NCI-H526 treated with DMSO at 0.1 percent for 48 hours (cell line): ENCODE measurements around the gene DLX5.

Experiments
- DNase-seq: peaks from one replicate; lab custom pipeline; 2025; lab: John Stamatoyannopoulos, UW

Gene DLX5

GRCh38 chr7:97005183-97006054 is 19.2 kb downstream of the DLX5 start, which contains the start of gene DLX6:
Gene DLX6, plus strand, starts transcription at chr7:97005553. Its CDS starts 425 bp downstream, at chr7:97005978.
- DNase-seq: peak; percentile 82

GRCh38 chr7:97004247-97005182 is 20.1 kb downstream of the DLX5 start:
- peak; percentile 71 for DNase-seq

- DNase-seq: peak; percentile 31
Observed at GRCh38 chr7:97003262-97004246, 21.1 kb downstream of the DLX5 start.

- DNase-seq: peak; percentile 40
Observed at GRCh38 chr7:97002555-97003261, 21.9 kb downstream of the DLX5 start.

- no peak for DNase-seq
Observed at GRCh38 chr7:97001656-97002554, 22.7 kb downstream of the DLX5 start.

- no peak for DNase-seq
Observed at GRCh38 chr7:97001221-97001620, 23.4 kb downstream of the DLX5 start.

- DNase-seq: no peak
Observed at GRCh38 chr7:96998744-96999143, 25.9 kb downstream of the DLX5 start.

- no peak for DNase-seq
Observed at GRCh38 chr7:96998333-96998732, 26.3 kb downstream of the DLX5 start.

GRCh38 chr7:96997512-96998032 is 27.1 kb downstream of the DLX5 start:
- DNase-seq: no peak

GRCh38 chr7:96996958-96997511 is 27.6 kb downstream of the DLX5 start:
- DNase-seq: no peak

- DNase-seq: peak; percentile 35
Observed at GRCh38 chr7:96996111-96996957, 28.3 kb downstream of the DLX5 start.

GRCh38 chr7:96995406-96996110 is 29.1 kb downstream of the DLX5 start:
- DNase-seq: no peak

GRCh38 chr7:96993980-96994379 is 30.7 kb downstream of the DLX5 start:
- no peak for DNase-seq

- DNase-seq: no peak
Observed at GRCh38 chr7:96993094-96993865, 31.4 kb downstream of the DLX5 start.

GRCh38 chr7:96992192-96993005 is 32.2 kb downstream of the DLX5 start:
- DNase-seq: no peak
